Adrenal gland (tissue), 12 donors: ENCODE data around the gene SLC43A2. TPM values are rescaled to one million over a fixed set of nuclear protein-coding genes. Genes with fewer than 3 reads are reported as not detected.

Source experiments
- DNase-seq, 7 donors: peaks; one replicate each; pipeline ENCODE4 v3.0.0-alpha.2; 2019 to 2020
- H3K27ac ChIP-seq, 5 donors: fragments of 200-600 bp; sonication (generic) in 4 of 5; 1 replicate in 3 of 5; 2 replicates in 2 of 5; pipeline versions ENCODE4 v1.5.1 to v1.8.0; 2016 to 2020; ENCODE audit warnings: mild to moderate bottlenecking in 1 of 5
- H3K27me3 ChIP-seq: fragments of 200-600 bp; 2 replicates; pipeline ENCODE4 v1.8.0; 2021
- H3K36me3 ChIP-seq, 2 donors: fragments of 200-600 bp; replicated peaks in 1 of 2; 1 replicate in 1 of 2; 2 replicates in 1 of 2; pipeline versions ENCODE4 v1.5.1 to v1.8.0; 2018 to 2022
- H3K4me1 ChIP-seq, 2 donors: fragments of 200-600 bp; replicated peaks in 1 of 2; 1 replicate in 1 of 2; 2 replicates in 1 of 2; pipeline versions ENCODE4 v1.5.1 to v1.8.0; 2018 to 2021
- H3K4me3 ChIP-seq, 4 donors: fragments of 200-600 bp; sonication (generic) in 3 of 4; one replicate each; pipeline ENCODE4 v1.5.1; 2016 to 2018
- H3K9me3 ChIP-seq, 3 donors: fragments of 200-600 bp; sonication (generic) in 1 of 3; replicated peaks in 1 of 3; 1 replicate in 2 of 3; 2 replicates in 1 of 3; pipeline versions ENCODE4 v1.5.1 to v1.8.0; 2016 to 2021
- CTCF ChIP-seq, 6 experiments: fragments of 450-650 bp in 4 of 6; fragments of 200-600 bp in 2 of 6; sonication (generic) in 1 of 6; IDR thresholded peaks; 1 replicate in 5 of 6; 2 replicates in 1 of 6; pipeline versions ENCODE4 v1.5.1 to v1.8.0; 2016 to 2021; ENCODE audit warnings: antibody characterized with exemption in 6 of 6, mild to moderate bottlenecking in 2 of 6, moderate library complexity in 1 of 6
- POLR2A ChIP-seq, 2 donors: fragments of 450-650 bp; IDR thresholded peaks; one replicate each; pipeline ENCODE4 v1.6.1; 2017; ENCODE audit warnings: antibody characterized with exemption in 2 of 2, mild to moderate bottlenecking in 2 of 2, moderate library complexity in 1 of 2
- WGBS, 4 donors: extraction: QIAGEN DNeasy Blood & Tissue Kit in 2 of 4; methylation state at CpG; one replicate each; pipeline versions ENCODE4 v1.1.5 to v1.1.7; 2013 to 2017; 5-methylcytosine and 5-hydroxymethylcytosine counted together
- intact Hi-C, 2 donors: fragments of 100-400 bp; cut with DNase I; formaldehyde crosslinking; loops; one replicate each; pipeline versions ENCODE4 v1.14.1 to v1.15.0; 2022 to 2023
- polyA plus RNA-seq, 3 donors: library from polyadenylated mRNA; stranded (reverse); fragments of 200-250 nt in 2 of 3; fragments of 350-450 nt in 1 of 3; fragmentation: Illumina TruSeq in 1 of 3; extraction: RNeasy Lipid Tissue Mini Kit (QIAGEN cat#74804) in 1 of 3; gene quantifications; one replicate each; pipeline ENCODE4 v1.2.3, GENCODE V29; 2013 to 2014
- total RNA-seq, 9 donors: library from RNA; depleted of rRNA in 4 of 9; stranded (reverse); fragments of >200 nt in 4 of 9; fragments of 120-200 nt in 1 of 9; fragmentation: NEBNext Ultra II Directional in 1 of 9; extraction: Animal tissue kit (Norgen Biotek cat#: 25700) in 1 of 9; gene quantifications; one replicate each; pipeline versions ENCODE4 v1.1.0 to v1.2.4, GENCODE V29; 2013 to 2023
- donor health status: healthy with polysubstance abuse.
- donor health status: Bipolar disorder and iron deficiency.
- donor health status: DM: yes; HTN: yes; CAD: no.
- donor health status: DM: no; HTN: no; CAD: no.
- donor health status: DM: no; HTN: no; CAD: no.
- donor health status: DM: yes; HTN: yes; CAD: no.

SLC43A2 gene
- total and polyA plus RNA-seq, 12 donors = 4.8 to 32.5 (median 15.6) TPM

GRCh38 chr17:1571341-1571704 is 57.3 kb downstream of the SLC43A2 start:
- WGBS, 4 donors = 74 to 85% (median 81%) methylated on average over 15 to 18 of the region's 18 CpGs
- no peak for TF ChIP-seq CTCF (IDR thresholded peaks at IDR 0.05)
- no peak for TF ChIP-seq POLR2A (IDR thresholded peaks at IDR 0.05)

GRCh38 chr17:1568950-1569810 is 59.5 kb downstream of the SLC43A2 start:
- Histone ChIP-seq H3K36me3 (no peaks in the 10 kb centered on the region), H3K27me3 (no peaks in the 10 kb centered on the region), H3K4me3 (no peak overlapping the region), H3K9me3 (no peaks in the 10 kb centered on the region), H3K4me1 (peaks cover 1 to 3% of the 10 kb centered on the region in 2 donors), H3K27ac (no peak overlapping the region)
- 60 to 71% (median 68%) methylated on average over 21 to 27 of the region's 27 CpGs for WGBS, 4 donors
- intact Hi-C loops = no loop called here
- TF ChIP-seq CTCF (IDR thresholded peaks at IDR 0.05) = no peak
- TF ChIP-seq POLR2A (IDR thresholded peaks at IDR 0.05) = no peak
- DNase-seq = no peak

More at GRCh38 chr17:1571341-1571704, 57.3 kb downstream of the SLC43A2 start:
- H3K9me3 ChIP-seq = no peaks in the 10 kb centered on the region
- no peaks in the 10 kb centered on the region for H3K36me3 ChIP-seq
- H3K27ac ChIP-seq = no peak overlapping the region
- no peaks in the 10 kb centered on the region for H3K27me3 ChIP-seq
- peaks cover 8 to 22% of the 10 kb centered on the region in 2 donors for H3K4me1 ChIP-seq
- no peak overlapping the region for H3K4me3 ChIP-seq
- DNase-seq = no peak
- intact Hi-C loops = no loop called here

DNA sequence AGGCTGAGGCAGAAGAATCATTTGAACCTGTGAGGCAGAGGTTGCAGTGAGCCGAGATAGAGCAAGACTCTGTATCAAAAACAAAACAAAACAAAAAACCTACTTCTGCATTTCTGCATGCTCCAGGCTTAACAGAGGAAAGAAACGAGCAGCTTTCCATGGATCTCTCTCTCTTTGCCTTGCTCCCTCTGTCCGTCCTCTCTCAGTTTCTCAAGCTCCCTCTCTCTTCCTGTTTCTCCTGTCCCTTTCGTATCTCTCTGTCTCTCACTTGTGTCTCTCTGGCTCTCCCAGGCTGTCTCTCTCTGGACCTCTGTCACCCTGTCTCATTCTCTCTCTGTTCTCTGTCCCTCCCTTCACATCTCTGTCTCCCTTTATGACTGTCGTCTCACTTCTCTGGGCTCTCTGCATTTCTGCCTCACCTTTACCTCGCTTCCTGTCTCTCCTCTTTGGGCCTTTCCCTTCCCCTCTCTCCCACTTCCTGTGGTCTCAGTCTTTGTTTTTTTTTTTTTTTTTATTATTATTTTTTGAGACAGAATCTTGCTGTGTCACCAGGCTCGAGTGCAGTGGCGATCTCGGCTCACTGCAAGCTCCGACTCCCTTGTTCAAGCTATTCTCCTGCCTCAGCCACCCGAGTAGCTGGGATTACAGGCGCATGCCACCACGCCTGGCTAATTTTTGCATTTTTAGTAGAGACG is 62.0 kb downstream of the SLC43A2 start:
- Histone ChIP-seq H3K4me3 (no peak overlapping the region), H3K36me3 (no peaks in the 10 kb centered on the region), H3K27ac (no peak overlapping the region), H3K4me1 (peaks cover under 1 to 5% of the 10 kb centered on the region in 2 donors), H3K27me3 (no peaks in the 10 kb centered on the region), H3K9me3 (no peaks in the 10 kb centered on the region)
- intact Hi-C loops = no loop called here
- WGBS, 4 donors = 53 to 64% (median 55%) methylated on average over 14 of the region's 14 CpGs
- TF ChIP-seq CTCF (IDR thresholded peaks at IDR 0.05) = no peak
- TF ChIP-seq POLR2A (IDR thresholded peaks at IDR 0.05) = no peak
- DNase-seq = no peak

DNA sequence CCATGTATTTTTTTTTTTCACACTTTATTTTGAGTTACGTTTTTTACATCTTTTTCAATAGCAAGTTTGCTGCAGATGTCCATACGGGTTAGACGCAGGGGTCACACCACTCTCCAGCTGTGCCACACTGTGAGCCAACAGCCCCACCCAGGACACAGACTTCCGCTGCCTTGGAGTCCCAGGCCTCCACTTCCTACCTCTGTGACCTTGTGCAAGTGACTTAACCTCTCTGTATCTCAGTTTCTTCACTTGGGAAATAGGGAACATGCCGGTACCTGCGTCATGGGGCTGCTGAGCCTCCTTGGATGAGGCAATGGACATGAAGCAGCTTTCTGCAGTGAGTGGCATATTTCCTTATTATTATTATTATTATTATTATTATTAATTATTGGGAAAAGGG is 62.8 kb downstream of the SLC43A2 start:
- TF ChIP-seq POLR2A (IDR thresholded peaks at IDR 0.05) (no peak), CTCF (IDR thresholded peaks at IDR 0.05) (no peak)
- H3K27ac ChIP-seq = no peak overlapping the region
- intact Hi-C loops = no loop called here
- H3K4me1 ChIP-seq = peaks cover 5 to 13% of the 10 kb centered on the region in 2 donors
- no peaks in the 10 kb centered on the region for H3K9me3 ChIP-seq
- 44 to 56% (median 53%) methylated on average over 6 of the region's 6 CpGs for WGBS, 4 donors
- no peaks in the 10 kb centered on the region for H3K36me3 ChIP-seq
- no peaks in the 10 kb centered on the region for H3K27me3 ChIP-seq
- DNase-seq = peak in 1 of 7 donors; percentile 29
- H3K4me3 ChIP-seq = no peak overlapping the region
